SK-N-MC (cell line): ENCODE results near the gene GRB7.

Source experiments
- EZH2 ChIP-seq: fragments of 200-600 bp; sonication (generic); IDR thresholded peaks from one replicate; pipeline ENCODE4 v1.6.1; 2017; ENCODE audit warnings: antibody characterized with exemption
- POLR2AphosphoS5 ChIP-seq: IDR thresholded peaks from 2 replicates; pipeline ENCODE4 v1.6.1; 2012; ENCODE audit warnings: mild to moderate bottlenecking, low read depth, low read length, borderline replicate concordance

GRCh38 chr17:39700148-39700987, 37.4 kb upstream of the GRB7 start:
- no peak for TF ChIP-seq EZH2
- no peak for TF ChIP-seq POLR2AphosphoS5
